ENCODE data around the gene ERN2.

Gene ERN2

DNA sequence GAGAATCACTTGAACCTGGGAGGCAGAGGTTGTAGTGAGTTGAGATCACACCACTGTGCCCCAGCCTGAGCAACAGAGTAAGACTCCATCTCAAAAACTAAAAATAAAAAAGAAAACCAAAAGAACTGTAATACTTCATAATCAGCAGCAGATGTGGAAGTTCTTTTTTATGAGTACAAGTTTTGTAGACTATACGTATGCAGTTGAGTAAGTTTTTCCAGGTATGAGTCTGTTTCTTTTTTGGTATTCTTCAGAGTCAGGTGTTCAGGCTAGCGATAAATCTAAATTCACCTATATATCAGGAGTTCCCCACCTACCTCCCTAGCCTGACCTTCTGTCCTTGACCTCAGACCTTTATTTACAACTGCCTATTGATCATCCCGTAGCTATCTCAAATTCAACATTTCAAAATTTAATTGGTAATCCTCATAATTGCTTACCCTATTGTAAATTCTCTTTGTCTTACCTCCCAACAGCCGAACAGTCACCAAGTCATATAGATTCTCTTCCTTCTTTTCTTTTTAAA is 61.0 kb downstream of the ERN2 start:
- Histone ChIP-seq H3K9me3 (replicated peaks in 1 of 2; ENCODE audit: control insufficient read depth in 2 of 2, insufficient read depth in 1 of 2, low read depth in 1 of 2, low read length in 2 of 2) (no peaks in the 10 kb centered on the region), H3K27me3 (ENCODE audit: control insufficient read depth in 3 of 3, insufficient read depth in 3 of 3, low read depth in 1 of 3, low read length in 3 of 3) (no peaks in the 10 kb centered on the region), H3K27ac (replicated peaks; ENCODE audit: low read length) (no peak overlapping the region), H2AFZ (ENCODE audit: low read length) (no peak overlapping the region), H2BK120ac (ENCODE audit: low read depth, low read length) (no peak overlapping the region), H3K4ac (ENCODE audit: low read length) (no peak overlapping the region), H2AK5ac (ENCODE audit: low read depth, low read length) (no peak overlapping the region), H3K4me3 (ENCODE audit: low read length in 2 of 2) (no peak overlapping the region), H3K4me2 (ENCODE audit: insufficient read depth, low read length, poor library complexity, severe bottlenecking) (no peak overlapping the region), H3K36me3 (replicated peaks in 1 of 2; ENCODE audit: control insufficient read depth in 2 of 2, insufficient read depth in 2 of 2, low read length in 2 of 2) (peaks cover 1 to 86% of the 10 kb centered on the region in 2 donors), H3K18ac (ENCODE audit: low read length) (no peak overlapping the region), H2BK12ac (ENCODE audit: low read length) (no peak overlapping the region), H3K23ac (ENCODE audit: low read depth, low read length, poor library complexity) (no peak overlapping the region), H3K4me1 (ENCODE audit: control insufficient read depth in 2 of 2, insufficient read depth in 1 of 2, low read depth in 1 of 2, low read length in 2 of 2) (no peaks in the 10 kb centered on the region), H3K9ac (ENCODE audit: low read depth, low read length, poor library complexity) (no peak overlapping the region), H3K14ac (ENCODE audit: low read length) (no peak overlapping the region), H3K79me1 (ENCODE audit: low read depth, low read length) (peaks cover 2% of the 10 kb centered on the region), H2BK15ac (ENCODE audit: low read length) (no peak overlapping the region), H2BK5ac (ENCODE audit: low read length) (no peak overlapping the region), H4K8ac (ENCODE audit: low read depth, low read length) (no peak overlapping the region), H4K91ac (ENCODE audit: low read depth, low read length, poor library complexity) (no peak overlapping the region)
- DNase-seq (ENCODE audit: low spot score): no peak
- WGBS, 2 donors (ENCODE audit: extremely low coverage in 2 of 2, insufficient read length in 2 of 2, insufficient replicate concordance in 1 of 2): no CpG with 5 or more reads among the region's 4 CpGs

DNA sequence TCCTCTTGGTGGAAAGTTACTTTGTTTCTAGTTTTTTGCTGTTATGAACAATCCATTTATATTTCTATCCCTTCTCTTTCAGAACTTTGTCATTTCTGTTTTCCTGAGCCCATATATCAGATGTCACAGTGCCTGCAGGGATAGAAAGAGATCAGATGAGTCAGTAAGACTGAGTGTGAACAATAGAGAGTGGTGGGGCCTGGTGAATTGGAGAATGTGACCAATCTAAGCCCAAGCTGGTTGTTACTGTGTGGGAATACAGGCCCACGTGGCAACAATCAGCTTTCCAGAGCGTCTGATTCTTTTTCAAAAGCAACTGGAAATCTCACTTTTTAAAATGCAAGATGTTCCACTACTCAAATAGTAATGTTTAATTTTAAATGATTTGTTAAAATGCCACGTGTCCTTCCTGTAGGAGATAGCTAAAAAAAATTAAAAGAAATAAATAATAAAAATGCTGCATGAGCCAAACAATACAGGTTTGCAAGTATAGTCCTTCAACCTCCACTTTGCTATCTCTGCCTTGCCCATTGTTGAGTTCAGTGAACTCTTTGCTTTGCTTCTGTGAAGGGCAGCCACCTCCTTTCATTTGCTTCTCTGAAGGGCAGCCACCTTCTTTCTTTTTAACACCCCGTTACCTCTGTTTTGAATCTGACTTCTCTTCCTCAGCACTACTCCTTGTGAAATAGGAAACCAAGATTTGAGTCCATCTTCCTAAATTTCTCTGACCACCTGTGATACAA is 62.2 kb downstream of the ERN2 start:
- no peak overlapping the region for H3K4ac ChIP-seq (ENCODE audit: low read length)
- H4K91ac ChIP-seq (ENCODE audit: low read depth, low read length, poor library complexity): no peak overlapping the region

DNA sequence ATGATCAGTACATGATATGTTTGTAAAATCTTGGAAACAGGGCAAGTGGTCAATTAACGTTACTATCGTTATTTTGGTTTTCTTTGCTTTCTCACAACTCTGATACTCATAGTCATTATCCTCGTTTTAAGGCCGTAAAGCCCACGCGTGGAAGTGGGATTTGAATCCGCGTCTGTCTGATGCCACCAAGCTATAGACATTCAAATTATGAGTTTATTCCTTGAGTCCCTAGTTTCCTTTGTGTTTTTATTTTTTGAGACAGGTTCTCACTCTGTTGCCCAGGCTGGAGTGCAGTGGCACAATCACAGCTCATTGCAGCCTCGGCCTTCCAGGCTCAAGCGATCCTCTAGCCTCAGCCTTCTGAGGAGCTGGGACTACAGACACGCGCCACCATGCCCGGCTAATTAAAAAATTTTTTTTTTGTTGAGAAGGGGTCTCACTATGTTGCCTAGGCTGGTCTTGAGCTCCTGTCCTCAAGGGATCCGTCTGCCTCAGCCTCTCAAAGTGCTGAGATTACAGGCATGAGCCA is 70.7 kb downstream of the ERN2 start:
- WGBS, 2 donors (ENCODE audit: extremely low coverage in 2 of 2, insufficient read length in 2 of 2, insufficient replicate concordance in 1 of 2): no CpG with 5 or more reads among the region's 14 CpGs
- Histone ChIP-seq H4K8ac (ENCODE audit: low read depth, low read length) (no peak overlapping the region), H4K91ac (ENCODE audit: low read depth, low read length, poor library complexity) (no peak overlapping the region), H2BK12ac (ENCODE audit: low read length) (no peak overlapping the region), H3K9ac (ENCODE audit: low read depth, low read length, poor library complexity) (no peak overlapping the region), H3K4ac (ENCODE audit: low read length) (no peak overlapping the region), H3K27ac (replicated peaks; ENCODE audit: low read length) (no peak overlapping the region), H2BK120ac (ENCODE audit: low read depth, low read length) (no peak overlapping the region), H3K36me3 (replicated peaks in 1 of 2; ENCODE audit: control insufficient read depth in 2 of 2, insufficient read depth in 2 of 2, low read length in 2 of 2) (peaks cover 4 to 56% of the 10 kb centered on the region in 2 donors), H3K27me3 (ENCODE audit: control insufficient read depth in 3 of 3, insufficient read depth in 3 of 3, low read depth in 1 of 3, low read length in 3 of 3) (no peaks in the 10 kb centered on the region), H2BK5ac (ENCODE audit: low read length) (no peak overlapping the region), H3K9me3 (replicated peaks in 1 of 2; ENCODE audit: control insufficient read depth in 2 of 2, insufficient read depth in 1 of 2, low read depth in 1 of 2, low read length in 2 of 2) (no peaks in the 10 kb centered on the region), H3K4me1 (ENCODE audit: control insufficient read depth in 2 of 2, insufficient read depth in 1 of 2, low read depth in 1 of 2, low read length in 2 of 2) (peaks cover 7 to 9% of the 10 kb centered on the region in 2 donors), H3K14ac (ENCODE audit: low read length) (no peak overlapping the region), H3K4me3 (ENCODE audit: low read length in 2 of 2) (peak overlapping the region; percentile 87 to 96), H3K18ac (ENCODE audit: low read length) (no peak overlapping the region), H3K79me1 (ENCODE audit: low read depth, low read length) (peaks cover 8% of the 10 kb centered on the region), H2BK15ac (ENCODE audit: low read length) (no peak overlapping the region), H3K4me2 (ENCODE audit: insufficient read depth, low read length, poor library complexity, severe bottlenecking) (peak overlapping the region; percentile 69), H2AK5ac (ENCODE audit: low read depth, low read length) (no peak overlapping the region), H3K23ac (ENCODE audit: low read depth, low read length, poor library complexity) (no peak overlapping the region), H2AFZ (ENCODE audit: low read length) (peak overlapping the region; percentile 96)
- no peak for DNase-seq (ENCODE audit: low spot score)

More for the DNA sequence above, 62.2 kb downstream of the ERN2 start:
- Histone ChIP-seq H2AK5ac (ENCODE audit: low read depth, low read length) (no peak overlapping the region), H2BK5ac (ENCODE audit: low read length) (no peak overlapping the region), H3K4me3 (ENCODE audit: low read length in 2 of 2) (no peak overlapping the region), H3K36me3 (replicated peaks in 1 of 2; ENCODE audit: control insufficient read depth in 2 of 2, insufficient read depth in 2 of 2, low read length in 2 of 2) (peaks cover 1 to 88% of the 10 kb centered on the region in 2 donors), H2AFZ (ENCODE audit: low read length) (no peak overlapping the region), H3K9ac (ENCODE audit: low read depth, low read length, poor library complexity) (no peak overlapping the region), H2BK12ac (ENCODE audit: low read length) (no peak overlapping the region), H4K8ac (ENCODE audit: low read depth, low read length) (no peak overlapping the region), H3K9me3 (replicated peaks in 1 of 2; ENCODE audit: control insufficient read depth in 2 of 2, insufficient read depth in 1 of 2, low read depth in 1 of 2, low read length in 2 of 2) (no peaks in the 10 kb centered on the region), H3K4me2 (ENCODE audit: insufficient read depth, low read length, poor library complexity, severe bottlenecking) (no peak overlapping the region), H3K14ac (ENCODE audit: low read length) (no peak overlapping the region), H3K27me3 (ENCODE audit: control insufficient read depth in 3 of 3, insufficient read depth in 3 of 3, low read depth in 1 of 3, low read length in 3 of 3) (no peaks in the 10 kb centered on the region), H2BK120ac (ENCODE audit: low read depth, low read length) (no peak overlapping the region), H3K18ac (ENCODE audit: low read length) (no peak overlapping the region), H3K79me1 (ENCODE audit: low read depth, low read length) (peaks cover 2% of the 10 kb centered on the region), H3K23ac (ENCODE audit: low read depth, low read length, poor library complexity) (no peak overlapping the region), H2BK15ac (ENCODE audit: low read length) (no peak overlapping the region), H3K27ac (replicated peaks; ENCODE audit: low read length) (no peak overlapping the region), H3K4me1 (ENCODE audit: control insufficient read depth in 2 of 2, insufficient read depth in 1 of 2, low read depth in 1 of 2, low read length in 2 of 2) (no peaks in the 10 kb centered on the region)
- WGBS, 2 donors (ENCODE audit: extremely low coverage in 2 of 2, insufficient read length in 2 of 2, insufficient replicate concordance in 1 of 2): no CpG with 5 or more reads among the region's 4 CpGs
- DNase-seq (ENCODE audit: low spot score): no peak

Data from neuronal stem cell (in vitro differentiated cells).